ENCODE results near the gene CALM1.

Gene CALM1

DNA sequence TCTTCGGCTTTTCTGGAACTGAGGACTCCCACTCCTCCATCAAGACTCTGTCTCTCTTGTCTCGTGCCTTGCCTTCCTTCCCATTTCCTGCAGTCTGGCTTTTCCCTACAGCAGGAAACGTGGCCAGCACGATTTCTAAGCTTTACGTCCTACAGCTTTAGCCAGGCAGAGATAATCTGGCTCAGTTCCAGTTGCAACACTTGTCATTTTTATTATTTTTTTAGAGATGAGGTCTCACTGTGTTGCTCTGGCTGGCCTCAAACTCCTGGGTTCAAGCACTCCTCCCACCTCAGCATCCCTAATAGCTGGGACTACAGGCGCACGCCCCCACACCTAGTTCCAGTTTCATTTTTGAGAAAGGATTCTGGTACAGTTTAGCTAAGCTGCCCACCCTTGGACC lies 19.9 kb downstream of the CALM1 start:
- TF ChIP-seq, protein P1, sequence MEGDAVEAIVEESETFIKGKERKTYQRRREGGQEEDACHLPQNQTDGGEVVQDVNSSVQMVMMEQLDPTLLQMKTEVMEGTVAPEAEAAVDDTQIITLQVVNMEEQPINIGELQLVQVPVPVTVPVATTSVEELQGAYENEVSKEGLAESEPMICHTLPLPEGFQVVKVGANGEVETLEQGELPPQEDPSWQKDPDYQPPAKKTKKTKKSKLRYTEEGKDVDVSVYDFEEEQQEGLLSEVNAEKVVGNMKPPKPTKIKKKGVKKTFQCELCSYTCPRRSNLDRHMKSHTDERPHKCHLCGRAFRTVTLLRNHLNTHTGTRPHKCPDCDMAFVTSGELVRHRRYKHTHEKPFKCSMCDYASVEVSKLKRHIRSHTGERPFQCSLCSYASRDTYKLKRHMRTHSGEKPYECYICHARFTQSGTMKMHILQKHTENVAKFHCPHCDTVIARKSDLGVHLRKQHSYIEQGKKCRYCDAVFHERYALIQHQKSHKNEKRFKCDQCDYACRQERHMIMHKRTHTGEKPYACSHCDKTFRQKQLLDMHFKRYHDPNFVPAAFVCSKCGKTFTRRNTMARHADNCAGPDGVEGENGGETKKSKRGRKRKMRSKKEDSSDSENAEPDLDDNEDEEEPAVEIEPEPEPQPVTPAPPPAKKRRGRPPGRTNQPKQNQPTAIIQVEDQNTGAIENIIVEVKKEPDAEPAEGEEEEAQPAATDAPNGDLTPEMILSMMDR (IDR thresholded peaks at IDR 0.05), result no peak
- Histone ChIP-seq H3K4me3 (no peak overlapping the region), H3K27me3 (no peaks in the 10 kb centered on the region), H3K9me3 (no peaks in the 10 kb centered on the region), H3K4me1 (peaks cover 0 to 14% (median 9%) of the 10 kb centered on the region in 4 donors), H3K36me3 (no peaks in the 10 kb centered on the region), H3K27ac (no peak overlapping the region)
- no peak for DNase-seq
- intact Hi-C loops (cut with DNase I; ENCODE audit: low total_unique reads), result no loop called here

DNA sequence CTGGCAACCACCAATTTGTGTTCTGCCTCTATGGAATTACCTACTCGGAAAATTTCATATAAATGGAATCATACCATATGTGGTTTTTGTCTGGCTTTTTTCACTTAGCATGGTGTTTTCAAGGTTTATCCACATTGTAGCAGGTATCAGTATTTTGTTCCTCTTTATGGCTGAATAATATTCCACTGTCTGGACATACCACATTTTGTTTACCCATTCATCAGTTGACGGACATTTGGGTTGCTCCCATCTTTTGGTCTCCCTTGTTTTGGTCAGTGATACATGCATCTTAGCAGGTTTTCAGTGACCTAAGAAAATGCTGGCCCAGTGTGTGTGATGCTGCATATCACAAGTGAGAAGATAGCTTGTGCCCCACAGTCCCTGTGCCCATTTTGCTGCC lies 21.2 kb downstream of the CALM1 start:
- intact Hi-C loops (cut with DNase I; ENCODE audit: low total_unique reads), result no loop called here
- TF ChIP-seq, protein P1 (IDR thresholded peaks at IDR 0.05), result no peak
- no peak for DNase-seq
- no peak overlapping the region for H3K27ac ChIP-seq
- no peak overlapping the region for H3K4me3 ChIP-seq
- no peaks in the 10 kb centered on the region for H3K36me3 ChIP-seq
- H3K9me3 ChIP-seq, result no peaks in the 10 kb centered on the region
- no peaks in the 10 kb centered on the region for H3K27me3 ChIP-seq
- H3K4me1 ChIP-seq, result peaks cover 0 to 14% (median 9%) of the 10 kb centered on the region in 4 donors

DNA sequence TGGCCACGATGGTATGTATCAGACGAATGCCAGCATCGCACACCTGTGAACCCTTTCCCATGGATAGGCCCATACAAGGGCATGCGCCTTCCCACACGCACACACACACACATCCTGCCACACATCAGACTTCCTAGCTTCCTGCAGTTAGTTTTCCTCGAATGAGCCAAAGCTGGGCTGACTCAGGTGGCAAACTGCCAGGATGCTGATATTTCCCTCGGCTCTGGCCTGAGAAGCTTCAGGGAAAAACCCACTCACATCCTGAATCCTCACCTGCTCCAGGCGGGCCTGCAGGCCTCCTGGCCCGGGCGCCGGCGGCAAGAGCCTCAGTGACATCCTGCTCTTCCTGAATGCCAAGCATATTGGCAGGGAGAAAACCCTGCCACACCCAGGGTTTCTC lies 22.4 kb downstream of the CALM1 start:
- H3K4me3 ChIP-seq, result no peak overlapping the region

DNA sequence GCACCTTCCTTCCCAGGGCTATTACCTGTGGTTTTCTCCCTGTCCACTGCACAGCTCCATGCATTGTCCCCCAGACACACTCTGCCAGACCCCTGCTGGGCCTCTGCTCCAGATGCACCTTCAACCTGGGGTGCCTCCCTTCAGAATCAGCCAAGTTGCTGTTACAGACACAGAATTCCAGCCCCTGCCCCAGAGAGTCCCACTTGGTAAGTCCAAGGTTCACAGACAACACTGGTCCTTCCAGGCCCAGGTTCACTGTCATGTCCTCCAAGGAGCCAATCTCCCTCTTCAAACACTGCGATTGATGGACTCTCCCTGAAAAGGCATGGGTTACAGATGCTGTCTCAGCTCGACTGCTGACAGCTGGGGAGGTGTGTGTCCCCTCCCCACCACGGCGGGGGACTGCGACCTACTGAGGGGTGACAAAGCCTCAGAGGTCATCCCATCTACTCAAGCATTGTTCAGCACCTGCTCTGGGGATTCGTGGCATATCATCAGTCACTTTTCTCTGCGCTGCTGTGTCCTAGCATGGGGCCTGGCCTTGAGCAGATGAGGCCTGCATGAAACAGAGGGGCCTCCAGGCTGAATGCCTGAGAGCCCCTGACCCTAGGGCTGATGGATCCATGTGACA lies 24.3 kb downstream of the CALM1 start:
- no peak overlapping the region for H3K27ac ChIP-seq
- no peaks in the 10 kb centered on the region for H3K36me3 ChIP-seq
- intact Hi-C loops (cut with DNase I; ENCODE audit: low total_unique reads), result loop anchor here (5.0 kb wide), 1 partner anchor 91 kb away; no protein-coding TSS in a partner anchor
- no peaks in the 10 kb centered on the region for H3K27me3 ChIP-seq
- peaks cover 0 to 14% (median 9%) of the 10 kb centered on the region in 4 donors for H3K4me1 ChIP-seq
- TF ChIP-seq, protein P1 (IDR thresholded peaks at IDR 0.05), result no peak
- DNase-seq, result no peak
- no peaks in the 10 kb centered on the region for H3K9me3 ChIP-seq
- no peak overlapping the region for H3K4me3 ChIP-seq

More for the DNA sequence above, 22.4 kb downstream of the CALM1 start:
- DNase-seq, result peak; percentile 79 to 92
- TF ChIP-seq, protein P1 (IDR thresholded peaks at IDR 0.05), result no peak
- Histone ChIP-seq H3K9me3 (no peaks in the 10 kb centered on the region), H3K27me3 (no peaks in the 10 kb centered on the region), H3K36me3 (no peaks in the 10 kb centered on the region), H3K4me1 (peaks cover 0 to 14% (median 9%) of the 10 kb centered on the region in 4 donors), H3K27ac (peak overlapping the region; percentile 38 to 57)
- intact Hi-C loops (cut with DNase I; ENCODE audit: low total_unique reads), result no loop called here

DNA sequence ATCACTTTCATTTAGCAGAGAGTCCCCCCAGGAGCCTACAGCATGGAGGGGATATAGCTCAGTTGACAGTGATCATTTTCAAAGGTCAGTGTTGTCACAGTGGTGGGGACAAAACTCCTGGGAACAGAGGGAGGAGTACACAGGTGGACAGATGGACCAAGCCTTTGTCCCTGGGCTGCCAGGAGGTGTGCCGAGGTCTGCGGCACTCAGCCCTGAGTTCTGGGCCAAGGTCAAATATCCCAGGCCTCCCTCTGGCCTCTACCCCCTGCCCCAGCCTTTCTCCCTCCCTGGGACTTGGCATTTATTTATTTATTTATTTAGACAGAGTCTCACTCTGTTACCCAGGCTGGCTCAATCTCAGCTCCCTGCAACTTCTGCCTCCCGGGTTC lies 24.8 kb downstream of the CALM1 start:
- H3K9me3 ChIP-seq, result no peaks in the 10 kb centered on the region
- intact Hi-C loops (cut with DNase I; ENCODE audit: low total_unique reads), result loop anchor here (5.0 kb wide), 1 partner anchor 91 kb away; no protein-coding TSS in a partner anchor
- no peak for DNase-seq

More for the DNA sequence above, 24.8 kb downstream of the CALM1 start:
- Histone ChIP-seq H3K4me3 (no peak overlapping the region), H3K4me1 (peaks cover 0 to 14% (median 9%) of the 10 kb centered on the region in 4 donors), H3K27ac (no peak overlapping the region), H3K36me3 (no peaks in the 10 kb centered on the region), H3K27me3 (no peaks in the 10 kb centered on the region)
- TF ChIP-seq, protein P1 (IDR thresholded peaks at IDR 0.05), result no peak
